ENCODE data around the gene SETBP1.

GRCh38 chr18:44841752-44842587 lies 161.3 kb downstream of the SETBP1 start:
- TF ChIP-seq HDAC2 (IDR thresholded peaks at IDR 0.05; ENCODE audit: borderline replicate concordance in 1 of 2, low read depth in 2 of 2, low read length in 2 of 2) (no peak), MAX (IDR thresholded peaks at IDR 0.05) (no peak), POLR2A (IDR thresholded peaks at IDR 0.05; ENCODE audit: control extremely low read depth in 1 of 2, low read depth in 2 of 2, low read length in 2 of 2) (no peak)

All from H1 (cell line).